Astrocyte of the spinal cord (primary cell): ENCODE measurements around the gene CST9.
A peak's percentile ranks its signal among the peaks of the same experiment; 100 is the strongest.

Experiments
- DNase-seq: peaks from one replicate; pipeline ENCODE4 v3.0.0; 2011; ENCODE audit warnings: low read depth, low spot score
- H3K4me3 ChIP-seq: 2 replicates; pipeline ENCODE4 v1.5.1; 2011; ENCODE audit warnings: low read depth, mild to moderate bottlenecking, low read length, moderate library complexity
- CTCF ChIP-seq: IDR thresholded peaks from 2 replicates; pipeline ENCODE4 v1.5.1; 2012; ENCODE audit warnings: low read depth, mild to moderate bottlenecking, low read length, inconsistent platforms
- in situ Hi-C: cut with HindIII; loops from 2 replicates; pipeline ENCODE4 v1.10.0; 2017; ENCODE audit warnings: low sequenced_read_pairs

CST9 gene

GRCh38 chr20:23644164-23644563 lies 38.4 kb upstream of the CST9 start:
- no peak for TF ChIP-seq CTCF
- DNase-seq, result no peak
- in situ Hi-C loops, result no loop called here
- no peak overlapping the region for H3K4me3 ChIP-seq

- DNase-seq, result no peak
- TF ChIP-seq CTCF, result no peak
- H3K4me3 ChIP-seq, result no peak overlapping the region
- in situ Hi-C loops, result no loop called here
These were observed 37.9 kb upstream of the CST9 start for GRCh38 chr20:23643659-23644058.

GRCh38 chr20:23641936-23642751 lies 36.4 kb upstream of the CST9 start:
- no peak for TF ChIP-seq CTCF

GRCh38 chr20:23640671-23641667 lies 35.3 kb upstream of the CST9 start:
- no peak for TF ChIP-seq CTCF
- DNase-seq, result no peak
- in situ Hi-C loops, result no loop called here
- no peak overlapping the region for H3K4me3 ChIP-seq

More at GRCh38 chr20:23641936-23642751, 36.4 kb upstream of the CST9 start:
- in situ Hi-C loops, result no loop called here
- H3K4me3 ChIP-seq, result no peak overlapping the region
- DNase-seq, result peak; percentile 86

GRCh38 chr20:23640018-23640601 lies 34.4 kb upstream of the CST9 start:
- TF ChIP-seq CTCF, result no peak
- in situ Hi-C loops, result no loop called here
- no peak overlapping the region for H3K4me3 ChIP-seq
- no peak for DNase-seq

- no peak for DNase-seq
- in situ Hi-C loops, result no loop called here
- no peak for TF ChIP-seq CTCF
- H3K4me3 ChIP-seq, result no peak overlapping the region
These were observed 33.8 kb upstream of the CST9 start for GRCh38 chr20:23639490-23639958.
